ENCODE measurements around the gene IFNGR2. TPM values are rescaled to one million over a fixed set of nuclear protein-coding genes. Genes with fewer than 3 reads are reported as not detected.

Gene IFNGR2
- total RNA-seq, 1 experiment from 2014 or later = 44.1 TPM

DNA sequence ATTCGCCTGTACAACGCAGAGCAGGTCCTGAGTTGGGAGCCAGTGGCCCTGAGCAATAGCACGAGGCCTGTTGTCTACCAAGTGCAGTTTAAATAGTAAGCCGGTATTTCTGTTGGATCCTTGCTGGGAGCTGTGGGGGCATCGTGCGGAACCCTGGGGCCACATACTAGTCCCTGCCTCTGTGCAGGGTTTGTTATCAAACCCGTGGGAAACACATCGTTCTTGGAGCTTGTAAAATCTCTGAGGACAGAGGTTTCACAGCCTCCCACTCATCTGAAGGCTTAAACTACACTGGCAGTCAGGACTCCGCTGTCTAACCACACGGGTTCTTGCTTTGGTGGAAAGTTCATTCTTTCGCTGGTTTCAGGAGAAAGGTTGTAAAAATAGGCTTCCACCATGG lies 11.7 kb downstream of the IFNGR2 start:
- H3K9ac ChIP-seq (ENCODE audit: extremely low read depth, insufficient read length, low read length) = no peak overlapping the region
- H3K79me2 ChIP-seq (ENCODE audit: insufficient read depth, low read length) = peaks cover 5% of the 10 kb centered on the region; the same call in 1 of the 2 replicates
- Mint-ChIP-seq H3K36me3 (ENCODE audit: insufficient read depth in 1 of 3, low read depth in 3 of 3) (peaks cover 9 to 51% (median 44%) of the 10 kb centered on the region in 3 experiments; a peak in 6 of 7 replicates), H3K27ac (no peak overlapping the region; a peak in 1 of 7 replicates), H3K4me3 (no peak overlapping the region), H3K4me1 (peaks cover 20 to 25% of the 10 kb centered on the region in 2 experiments), H3K9me3 (no peaks in the 10 kb centered on the region), H3K27me3 (ENCODE audit: low read depth) (no peaks in the 10 kb centered on the region)
- H2AFZ ChIP-seq (ENCODE audit: low read length) = no peak overlapping the region
- H2AK5ac ChIP-seq (ENCODE audit: insufficient read length, low read length) = no peak overlapping the region
- H4K5ac ChIP-seq (ENCODE audit: insufficient read length, low read depth, low read length) = no peak overlapping the region
- no peak overlapping the region for H2BK20ac ChIP-seq (ENCODE audit: low read depth, low read length, poor library complexity, severe bottlenecking)
- H2BK15ac ChIP-seq (ENCODE audit: low read depth, low read length) = no peak overlapping the region
- H4K8ac ChIP-seq (replicated peaks; ENCODE audit: insufficient read length, low read depth, low read length) = no peak overlapping the region
- no peak overlapping the region for H2BK12ac ChIP-seq (ENCODE audit: insufficient read length, low read depth, low read length)
- no peak overlapping the region for H4K91ac ChIP-seq (ENCODE audit: insufficient read length, low read depth, low read length)
- TF ChIP-seq, protein P1, sequence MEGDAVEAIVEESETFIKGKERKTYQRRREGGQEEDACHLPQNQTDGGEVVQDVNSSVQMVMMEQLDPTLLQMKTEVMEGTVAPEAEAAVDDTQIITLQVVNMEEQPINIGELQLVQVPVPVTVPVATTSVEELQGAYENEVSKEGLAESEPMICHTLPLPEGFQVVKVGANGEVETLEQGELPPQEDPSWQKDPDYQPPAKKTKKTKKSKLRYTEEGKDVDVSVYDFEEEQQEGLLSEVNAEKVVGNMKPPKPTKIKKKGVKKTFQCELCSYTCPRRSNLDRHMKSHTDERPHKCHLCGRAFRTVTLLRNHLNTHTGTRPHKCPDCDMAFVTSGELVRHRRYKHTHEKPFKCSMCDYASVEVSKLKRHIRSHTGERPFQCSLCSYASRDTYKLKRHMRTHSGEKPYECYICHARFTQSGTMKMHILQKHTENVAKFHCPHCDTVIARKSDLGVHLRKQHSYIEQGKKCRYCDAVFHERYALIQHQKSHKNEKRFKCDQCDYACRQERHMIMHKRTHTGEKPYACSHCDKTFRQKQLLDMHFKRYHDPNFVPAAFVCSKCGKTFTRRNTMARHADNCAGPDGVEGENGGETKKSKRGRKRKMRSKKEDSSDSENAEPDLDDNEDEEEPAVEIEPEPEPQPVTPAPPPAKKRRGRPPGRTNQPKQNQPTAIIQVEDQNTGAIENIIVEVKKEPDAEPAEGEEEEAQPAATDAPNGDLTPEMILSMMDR (conservative IDR thresholded peaks at IDR 0.05) = no peak
- H3K14ac ChIP-seq (ENCODE audit: insufficient read depth, low read length) = no peak overlapping the region
- no peak overlapping the region for H2BK5ac ChIP-seq (ENCODE audit: insufficient read length, low read length)
- no peak overlapping the region for H3K56ac ChIP-seq (ENCODE audit: insufficient read length, low read depth, low read length)
- H3K23me2 ChIP-seq (ENCODE audit: insufficient read length, low read depth, low read length, poor library complexity, severe bottlenecking) = no peaks in the 10 kb centered on the region
- DNase-seq = no peak
- H3K4me1 ChIP-seq (ENCODE audit: insufficient read depth, low read length) = peaks cover 8% of the 10 kb centered on the region; the same call in 1 of the 2 replicates
- no peak overlapping the region for H3K4me2 ChIP-seq (ENCODE audit: insufficient read depth, insufficient read length, low read length)
- H3K79me1 ChIP-seq (ENCODE audit: insufficient read depth, low read depth, low read length, poor library complexity, severe bottlenecking) = peaks cover 5% of the 10 kb centered on the region
- no peaks in the 10 kb centered on the region for H4K20me1 ChIP-seq (ENCODE audit: control insufficient read depth, insufficient read depth, insufficient read length)
- no peak overlapping the region for H3K23ac ChIP-seq (ENCODE audit: insufficient read length, low read depth, low read length)
- WGBS (ENCODE audit: extremely low coverage, insufficient read length, low lambda C conversion rate) = no CpG with 5 or more reads among the region's 11 CpGs
- no peak overlapping the region for H3K27ac ChIP-seq (ENCODE audit: insufficient read length, low read depth, low read length)
- no peaks in the 10 kb centered on the region for H3K27me3 ChIP-seq (ENCODE audit: insufficient read depth, low read length)
- no peak overlapping the region for H3T11ph ChIP-seq (ENCODE audit: low read length)
- no peak overlapping the region for H2BK120ac ChIP-seq (ENCODE audit: low read depth, low read length, poor library complexity, severe bottlenecking)
- no peaks in the 10 kb centered on the region for H3K9me3 ChIP-seq (ENCODE audit: control insufficient read depth, low read depth, low read length)
- no peak overlapping the region for H3K18ac ChIP-seq (ENCODE audit: insufficient read length, low read depth, low read length)
- no peak overlapping the region for H3K4ac ChIP-seq (ENCODE audit: low read depth, low read length)
